GM21825 (cell line): Measurements from ENCODE around the gene SLC9A1.
A peak's percentile ranks its signal among the peaks of the same experiment; 100 is the strongest.
"Not testable (repeated sequence)": the region's sequence is repeated elsewhere in the genome, so short reads cannot be mapped to it uniquely, and the experiment has no call there.

ENCODE experiments used
- ATAC-seq: cut with Tn5 transposase; IDR thresholded peaks from one replicate; pipeline ENCODE4 v1.9.1; 2021; ENCODE audit warnings: mild to moderate bottlenecking, moderate library complexity; ENCODE audit not compliant: unreplicated experiment

SLC9A1 gene

DNA sequence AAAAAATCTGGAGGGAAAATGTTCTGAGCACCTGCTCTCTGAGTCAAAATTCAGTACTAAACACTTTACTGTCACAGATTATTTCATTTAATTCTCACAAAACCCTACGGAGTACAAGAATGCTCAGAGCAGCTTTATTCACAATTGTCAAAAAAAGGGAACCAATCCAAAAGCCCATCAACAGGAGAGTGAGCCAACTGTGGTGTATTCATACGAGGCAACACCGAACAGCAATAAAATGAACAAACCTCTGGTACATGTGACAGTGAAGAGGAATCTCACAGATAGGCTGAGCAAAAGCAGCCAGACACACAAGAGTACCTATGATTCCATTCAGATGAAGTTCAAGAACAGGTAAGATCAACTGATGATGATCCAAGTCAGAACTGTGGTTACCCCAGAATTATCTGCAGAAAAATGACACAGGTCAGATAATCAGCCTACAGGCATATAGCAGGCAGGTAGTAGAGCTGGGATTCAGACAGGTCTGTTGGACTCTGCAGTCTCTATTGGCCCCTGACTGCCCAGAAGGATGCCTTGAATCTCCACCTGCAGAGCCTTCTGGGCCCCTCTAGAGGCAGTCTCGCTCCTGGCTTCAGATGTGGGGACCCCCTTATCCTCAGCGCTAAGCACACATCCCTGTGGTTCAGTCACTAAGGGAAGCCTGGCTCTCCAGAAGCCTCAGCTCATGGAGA lies 19.2 kb downstream of the SLC9A1 start:
- no peak for ATAC-seq

DNA sequence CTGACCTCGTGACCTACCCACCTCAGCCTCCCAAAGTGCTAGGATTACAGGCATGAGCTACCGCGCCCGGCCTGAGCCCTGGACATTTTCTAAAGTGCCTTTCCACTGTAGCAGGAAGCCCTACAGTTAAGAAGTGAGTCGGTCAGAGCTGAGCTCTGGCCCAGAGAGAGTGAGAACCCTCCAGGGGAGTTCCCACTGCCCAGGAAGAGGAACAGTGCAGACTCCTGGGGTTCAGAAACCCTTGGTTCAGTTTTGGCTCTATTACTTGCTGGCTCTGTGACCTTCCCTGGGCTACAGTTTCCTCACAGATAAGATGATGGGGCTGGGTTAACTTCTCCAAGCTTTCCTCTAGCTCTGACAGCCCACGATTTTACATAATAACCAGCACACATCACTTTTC lies 20.9 kb downstream of the SLC9A1 start:
- ATAC-seq, result peak; percentile 65

DNA sequence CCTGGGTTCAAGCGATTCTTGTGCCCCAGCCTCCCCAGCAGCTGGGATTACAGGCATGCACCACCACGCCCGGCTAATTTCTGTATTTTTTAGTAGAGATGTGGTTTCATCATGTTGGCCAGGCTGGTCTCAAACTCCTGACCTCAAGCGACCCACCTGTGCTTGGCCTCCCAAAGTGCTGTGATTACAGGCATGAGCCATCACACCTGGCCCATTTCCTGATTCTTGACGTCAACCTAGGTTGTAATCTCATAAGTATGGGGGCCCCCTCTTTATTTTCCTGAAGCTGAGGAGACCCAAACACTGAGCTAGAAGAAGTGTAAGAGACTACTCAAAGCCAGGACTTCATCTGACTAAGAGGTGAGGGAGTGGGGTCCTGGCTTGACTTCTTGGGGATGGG lies 21.8 kb downstream of the SLC9A1 start:
- no peak for ATAC-seq

DNA sequence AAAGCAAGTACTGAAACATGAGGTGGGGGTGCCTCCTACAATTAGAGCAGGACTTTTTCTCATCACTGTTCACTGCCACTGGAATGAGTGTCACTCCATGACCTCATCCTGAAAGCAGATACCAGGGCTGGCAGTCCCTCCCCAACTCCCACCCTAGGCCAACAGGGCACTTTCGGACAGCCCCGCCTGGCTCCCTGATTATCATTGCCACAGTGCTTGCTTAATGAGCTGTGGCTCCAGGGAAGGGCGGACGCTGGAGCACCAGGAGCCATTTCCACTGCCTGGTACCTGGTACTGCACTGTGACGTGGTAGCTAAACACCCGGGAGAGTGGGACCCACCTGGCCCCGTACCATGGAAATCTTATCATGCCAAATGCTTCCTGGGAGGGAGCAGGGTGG lies 22.3 kb downstream of the SLC9A1 start:
- no peak for ATAC-seq

DNA sequence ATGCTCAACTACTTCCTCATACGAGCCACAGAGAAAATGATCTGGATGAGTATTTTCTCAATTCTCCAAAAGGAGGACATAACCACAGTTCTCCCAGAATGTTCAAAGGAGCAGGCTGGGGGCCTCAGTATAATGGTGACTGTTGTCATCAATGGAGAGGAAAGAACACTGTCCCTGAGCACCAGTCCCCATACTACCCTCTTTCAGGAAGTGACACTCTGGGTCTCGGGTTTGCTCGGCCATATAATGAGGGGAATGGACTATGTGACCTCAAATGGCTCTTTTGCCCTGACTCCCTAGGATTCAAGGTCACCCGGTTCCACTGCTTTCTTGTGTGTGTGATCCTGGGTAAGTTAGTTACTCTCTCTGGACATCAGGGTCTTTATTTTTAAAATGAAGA lies 22.8 kb downstream of the SLC9A1 start:
- ATAC-seq, result no peak

DNA sequence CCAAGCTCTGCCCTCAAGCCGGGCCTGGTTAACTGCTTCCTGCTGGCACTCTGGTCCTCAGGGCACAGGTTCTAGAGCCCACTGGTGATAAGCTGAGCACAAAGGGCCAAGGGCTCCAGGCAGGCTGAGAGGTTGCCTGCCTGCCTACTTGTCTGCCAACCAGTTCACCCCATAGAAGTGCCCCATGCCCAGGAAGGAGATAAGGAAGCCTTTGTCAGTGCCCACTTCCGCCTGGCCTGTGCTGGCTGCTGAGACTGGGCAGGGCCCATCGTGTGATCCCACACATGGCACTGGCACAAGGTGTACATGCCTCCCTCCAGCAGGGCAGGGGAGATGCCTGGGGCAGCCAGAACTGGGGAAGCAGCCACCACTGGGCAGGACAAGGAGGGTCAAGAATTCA lies 24.1 kb downstream of the SLC9A1 start:
- no peak for ATAC-seq

DNA sequence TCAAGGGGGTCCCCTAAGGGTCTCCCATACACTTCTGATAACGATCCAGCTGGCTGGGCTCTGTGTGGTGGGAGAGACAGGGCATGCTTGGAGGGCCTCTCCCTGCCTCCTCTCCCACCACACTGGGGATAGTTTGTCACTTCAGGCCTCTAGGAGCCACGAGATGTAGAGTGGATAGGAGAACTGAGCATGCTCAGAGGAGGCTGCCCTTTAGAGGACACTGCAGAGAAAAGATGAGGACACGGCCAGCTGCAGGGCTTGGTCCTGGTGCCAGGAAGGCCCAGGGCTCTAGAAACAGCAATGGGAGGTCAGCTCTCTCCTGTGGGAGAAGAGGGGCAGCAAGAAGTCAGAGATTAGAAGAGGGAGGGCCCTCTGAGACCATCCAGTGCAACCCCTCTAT lies 25.7 kb downstream of the SLC9A1 start:
- ATAC-seq, result no peak

DNA sequence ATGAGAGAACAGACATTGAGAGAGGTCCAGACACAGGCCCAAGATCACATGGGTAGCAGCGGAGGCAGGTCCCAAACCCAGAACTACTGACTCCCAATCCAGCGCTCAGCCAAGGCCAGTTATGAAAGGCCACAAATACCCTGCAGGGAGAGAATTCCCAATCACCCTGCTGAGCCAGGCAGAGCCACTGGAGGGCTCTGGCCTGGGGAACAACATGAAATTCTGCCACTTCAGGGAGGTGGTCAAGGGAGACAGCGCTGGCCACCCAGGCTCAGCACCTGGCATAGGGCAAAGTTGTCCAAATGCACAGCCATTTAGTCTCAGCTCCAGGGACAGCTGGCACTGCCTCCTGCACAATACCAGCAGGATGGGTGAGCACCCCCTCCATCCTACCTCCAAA lies 27.5 kb downstream of the SLC9A1 start:
- no peak for ATAC-seq

DNA sequence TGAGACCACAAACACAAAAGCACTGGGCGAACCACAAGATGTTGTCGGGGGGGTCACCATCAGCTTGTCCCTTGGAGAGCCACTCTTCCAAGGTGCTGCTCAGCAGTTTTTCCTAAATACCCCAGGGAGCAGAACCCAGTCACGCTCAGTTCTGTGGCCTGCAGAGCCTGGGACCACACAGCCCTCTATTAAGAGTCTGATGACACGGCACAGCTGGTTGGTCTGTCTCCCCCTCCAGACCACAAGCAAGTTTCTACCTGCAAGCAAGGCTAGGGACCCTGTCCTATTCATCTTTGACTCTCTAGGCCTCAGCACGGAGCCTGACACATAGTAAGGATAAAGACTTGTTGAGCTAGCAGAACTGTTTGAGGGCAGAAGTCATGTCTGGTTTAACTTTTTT lies 28.5 kb downstream of the SLC9A1 start:
- no peak for ATAC-seq

DNA sequence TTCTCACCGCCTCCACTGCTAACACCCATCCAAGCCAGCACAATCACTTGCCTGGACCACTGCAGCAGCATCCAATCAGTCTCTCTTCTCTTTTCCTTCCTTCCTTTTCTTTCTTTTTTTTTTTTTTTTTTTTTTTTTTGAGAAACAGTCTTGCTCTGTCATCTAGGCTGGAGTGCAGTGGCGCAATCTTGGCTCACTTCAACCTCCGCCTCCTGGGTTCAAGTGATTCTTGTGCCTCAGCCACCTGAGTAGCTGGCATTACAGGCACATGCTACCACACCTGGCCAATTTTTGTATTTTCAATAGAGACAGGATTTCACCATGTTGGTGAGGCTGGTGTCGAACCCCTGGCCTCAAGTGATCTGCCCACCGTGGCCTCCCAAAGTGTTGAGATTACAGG lies 29.8 kb downstream of the SLC9A1 start:
- not testable (repeated sequence) for ATAC-seq

DNA sequence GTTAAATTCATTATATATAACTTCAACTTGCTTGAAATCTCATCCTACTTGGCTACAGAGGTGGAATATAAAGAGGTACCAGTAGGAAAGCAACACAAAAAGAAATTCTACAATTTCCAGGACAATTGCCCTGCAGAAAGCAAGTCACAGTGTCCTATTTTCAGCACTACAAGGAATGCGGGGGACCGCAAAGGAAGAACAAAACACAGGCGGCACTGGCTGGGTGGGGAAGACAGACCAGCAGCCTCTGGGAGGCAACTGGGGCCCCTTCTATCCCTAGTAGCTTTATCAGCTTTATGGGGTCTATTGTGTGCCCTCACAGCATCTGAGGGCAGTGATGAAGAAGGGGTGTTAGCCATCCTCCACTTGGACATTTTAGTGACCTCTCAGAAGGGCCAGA lies 30.5 kb downstream of the SLC9A1 start:
- no peak for ATAC-seq

DNA sequence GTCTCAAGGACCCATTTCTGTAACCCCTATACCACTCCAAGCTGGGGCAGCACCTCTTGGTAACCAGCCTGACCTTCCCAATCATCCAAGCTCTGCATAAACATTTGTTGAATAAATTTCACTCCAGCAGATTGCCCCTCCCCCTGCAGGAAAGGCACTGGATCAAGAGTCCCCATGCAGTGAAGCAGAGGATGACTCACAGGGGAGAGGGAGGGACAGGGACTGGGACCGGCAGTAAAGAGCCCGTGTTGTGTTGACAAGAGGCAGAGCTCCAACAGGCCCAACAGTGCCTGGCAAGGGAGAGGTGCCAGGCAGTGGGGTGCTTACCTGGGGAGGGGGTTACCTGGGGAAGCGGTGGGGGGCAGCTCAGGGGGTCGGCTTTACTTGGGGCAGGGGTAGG lies 32.3 kb downstream of the SLC9A1 start:
- ATAC-seq, result no peak

DNA sequence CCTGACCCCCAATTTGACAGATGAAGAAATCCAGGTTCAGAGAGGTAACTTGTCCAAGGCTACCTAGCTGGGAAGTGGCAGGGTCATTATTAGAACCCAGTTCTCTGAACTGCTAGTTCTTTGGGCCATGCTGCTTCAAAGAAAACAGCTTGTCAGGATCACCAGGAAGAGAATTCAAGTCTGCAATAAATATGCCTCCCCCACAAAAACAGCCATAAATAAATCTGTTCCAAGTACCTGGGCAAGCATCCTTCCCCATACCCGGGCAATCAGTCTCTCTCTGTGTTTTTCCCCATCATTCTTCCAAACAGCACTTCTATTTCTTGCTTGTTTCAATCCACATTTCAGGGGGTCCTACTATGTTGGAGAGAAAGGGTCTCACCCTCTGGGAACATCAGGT lies 34.1 kb downstream of the SLC9A1 start:
- no peak for ATAC-seq

DNA sequence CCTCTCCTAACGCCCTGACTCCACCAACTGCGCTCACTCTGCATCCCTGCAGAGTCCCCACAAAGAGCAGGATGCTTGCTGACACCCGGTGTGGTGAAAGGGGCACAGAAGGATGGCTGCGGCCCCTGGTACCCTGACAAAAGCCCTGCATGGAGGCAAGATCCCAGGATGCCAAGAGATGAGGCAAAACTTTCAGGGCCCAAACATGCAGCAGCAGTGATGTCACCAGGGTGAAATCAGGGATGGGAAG lies 36.6 kb downstream of the SLC9A1 start:
- ATAC-seq, result no peak

DNA sequence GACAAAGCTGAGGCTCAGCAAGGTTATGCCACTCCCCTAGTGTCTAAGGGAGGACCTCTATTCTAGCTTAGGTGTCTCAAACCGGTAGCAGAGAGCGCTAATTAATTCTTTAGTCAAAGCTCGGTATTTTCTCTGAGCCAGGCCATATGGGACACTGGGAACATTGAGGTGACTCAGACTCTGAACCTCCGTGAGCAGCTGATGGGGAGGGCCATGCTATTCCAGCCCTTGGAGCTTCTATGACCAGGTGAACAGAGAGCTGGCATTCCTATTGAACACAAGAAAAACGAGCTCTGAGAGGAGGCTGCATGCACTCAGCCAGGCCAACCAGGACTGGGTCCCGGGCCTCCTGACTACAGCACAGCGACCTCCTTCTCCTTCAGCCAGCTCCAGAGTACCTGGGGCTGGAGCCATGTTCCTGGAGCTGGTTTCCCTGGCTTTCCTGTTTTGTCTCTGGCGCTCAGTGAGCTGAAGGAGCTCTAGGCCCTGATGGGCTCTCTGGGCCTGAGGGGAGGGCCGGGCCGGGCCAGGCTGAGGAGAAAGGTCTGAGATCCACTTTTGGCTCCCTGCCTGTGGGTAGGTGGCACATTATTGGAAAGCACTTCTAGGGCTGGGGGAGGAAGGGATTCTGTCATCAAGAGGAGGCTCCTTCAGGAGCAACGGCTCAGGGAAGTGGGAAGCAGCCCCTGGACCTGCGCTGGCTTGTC lies 37.0 kb downstream of the SLC9A1 start:
- no peak for ATAC-seq

DNA sequence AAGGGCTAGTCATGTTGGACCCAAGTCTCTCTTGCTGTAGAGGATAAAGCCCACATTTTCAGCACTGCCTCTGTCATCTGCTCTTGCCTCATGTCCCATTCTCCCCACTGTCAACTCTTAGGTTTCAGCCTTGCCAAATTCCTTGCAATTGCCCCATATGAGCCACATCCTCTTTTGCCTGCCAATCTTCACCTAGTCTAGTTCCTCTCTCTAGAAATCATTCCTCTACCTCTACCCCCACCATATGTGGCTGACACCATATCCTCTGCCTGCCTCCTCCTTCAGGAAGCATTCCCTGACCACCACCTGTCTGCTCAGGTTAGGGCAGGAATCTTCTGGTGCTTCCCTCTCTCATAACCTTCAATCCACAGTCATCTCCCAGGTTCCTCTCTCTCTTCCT lies 38.2 kb downstream of the SLC9A1 start:
- ATAC-seq, result no peak

DNA sequence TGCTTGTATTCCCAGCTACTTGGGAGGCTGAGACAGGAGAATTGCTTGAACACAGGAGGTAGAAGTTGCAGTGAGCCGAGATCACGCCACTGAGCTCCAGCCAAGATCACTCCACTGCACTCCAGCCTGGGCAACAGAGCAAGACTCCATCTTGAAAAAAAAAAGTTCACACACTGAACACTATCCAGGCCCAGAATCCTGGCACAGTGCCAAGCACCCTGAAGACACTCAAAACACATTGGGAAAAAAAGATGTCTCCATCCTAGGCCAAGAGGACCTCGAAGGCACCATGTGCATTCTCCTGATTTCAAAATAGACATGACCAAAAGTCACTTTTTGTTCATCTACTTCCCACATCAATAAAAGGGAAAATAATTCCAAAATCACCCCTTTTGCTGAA lies 38.7 kb downstream of the SLC9A1 start:
- ATAC-seq, result no peak

DNA sequence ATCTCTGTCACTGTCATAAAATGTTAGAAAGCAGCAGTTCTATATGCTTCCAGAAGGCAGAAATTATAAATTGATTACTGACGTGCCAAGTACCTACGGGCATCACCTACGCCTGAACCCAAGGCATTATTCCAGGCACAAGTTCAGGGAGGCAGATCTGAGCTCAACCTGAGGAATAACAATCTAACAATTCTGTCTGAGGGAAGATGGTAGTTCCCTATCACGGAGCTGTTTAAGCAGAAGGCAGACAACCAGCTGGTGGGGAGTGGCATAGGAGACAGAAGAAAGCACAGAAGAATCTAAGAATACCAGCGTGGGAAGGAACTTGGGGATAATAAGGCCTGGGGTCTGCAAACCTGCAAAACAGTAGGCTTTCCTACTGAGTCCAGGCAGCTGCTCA lies 40.4 kb downstream of the SLC9A1 start:
- ATAC-seq, result no peak

DNA sequence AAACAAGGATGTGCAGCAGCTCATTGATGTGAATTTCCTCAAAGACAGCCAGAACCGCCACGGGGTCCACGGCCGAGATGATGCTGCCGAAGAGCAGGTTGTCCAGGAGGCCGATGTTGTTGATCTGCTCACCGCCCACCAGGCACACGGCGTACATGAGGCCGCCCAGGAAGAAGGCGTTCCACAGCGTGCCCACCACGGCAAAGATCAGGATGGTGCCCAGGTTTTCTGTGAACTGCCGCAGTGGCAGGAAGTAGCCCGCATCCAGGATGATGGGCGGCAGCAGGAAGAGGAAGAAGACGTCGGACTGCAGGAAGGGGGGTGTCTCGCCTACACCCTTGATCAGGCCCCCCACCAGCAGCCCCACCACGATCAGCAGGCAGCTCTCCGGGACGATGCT lies 41.1 kb downstream of the SLC9A1 start:
- no peak for ATAC-seq

DNA sequence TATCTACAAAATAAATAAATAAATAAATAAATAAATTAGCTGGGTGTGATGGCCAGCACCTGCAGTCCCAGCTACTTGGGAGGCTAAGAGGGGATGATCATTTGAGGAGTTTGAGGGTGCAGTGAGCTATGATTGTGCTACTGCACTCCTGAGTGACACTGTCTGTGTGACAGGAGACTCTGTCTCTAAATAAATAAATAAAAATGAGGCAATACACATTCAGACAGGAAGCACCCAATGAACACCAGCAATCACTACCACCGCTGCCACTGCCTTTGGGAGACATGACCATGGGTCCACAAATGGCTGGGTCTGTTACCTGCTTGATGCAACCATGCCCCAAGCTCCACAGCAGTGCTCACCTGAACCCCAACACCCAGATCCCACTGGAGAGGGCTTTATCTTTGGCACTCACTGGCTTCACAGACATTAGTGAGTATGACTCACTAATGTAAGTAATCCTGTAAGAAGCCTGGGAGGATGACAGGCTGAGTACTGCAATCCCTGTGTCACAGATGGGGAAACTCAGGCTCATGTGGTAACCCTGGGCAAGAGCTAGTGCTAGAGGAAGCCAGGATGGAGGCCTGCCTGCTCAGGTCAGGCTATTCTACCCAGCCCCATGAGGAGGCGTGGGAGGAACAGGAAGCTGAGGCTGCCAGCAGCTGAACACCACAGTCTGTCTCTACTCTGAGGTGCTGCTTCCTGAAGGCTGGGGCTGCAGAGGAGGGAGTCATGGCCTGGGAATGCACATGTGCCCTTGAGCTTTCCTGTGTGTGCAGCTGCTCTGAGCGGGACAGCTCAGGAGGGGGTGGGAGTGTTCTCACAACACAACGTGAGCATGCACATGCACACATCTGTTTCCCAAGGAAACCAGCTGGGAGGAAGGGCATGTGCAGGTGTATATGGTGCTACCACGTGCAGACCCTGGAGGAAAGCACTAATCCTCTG lies 43.0 kb downstream of the SLC9A1 start:
- ATAC-seq, result peak; percentile 73

DNA sequence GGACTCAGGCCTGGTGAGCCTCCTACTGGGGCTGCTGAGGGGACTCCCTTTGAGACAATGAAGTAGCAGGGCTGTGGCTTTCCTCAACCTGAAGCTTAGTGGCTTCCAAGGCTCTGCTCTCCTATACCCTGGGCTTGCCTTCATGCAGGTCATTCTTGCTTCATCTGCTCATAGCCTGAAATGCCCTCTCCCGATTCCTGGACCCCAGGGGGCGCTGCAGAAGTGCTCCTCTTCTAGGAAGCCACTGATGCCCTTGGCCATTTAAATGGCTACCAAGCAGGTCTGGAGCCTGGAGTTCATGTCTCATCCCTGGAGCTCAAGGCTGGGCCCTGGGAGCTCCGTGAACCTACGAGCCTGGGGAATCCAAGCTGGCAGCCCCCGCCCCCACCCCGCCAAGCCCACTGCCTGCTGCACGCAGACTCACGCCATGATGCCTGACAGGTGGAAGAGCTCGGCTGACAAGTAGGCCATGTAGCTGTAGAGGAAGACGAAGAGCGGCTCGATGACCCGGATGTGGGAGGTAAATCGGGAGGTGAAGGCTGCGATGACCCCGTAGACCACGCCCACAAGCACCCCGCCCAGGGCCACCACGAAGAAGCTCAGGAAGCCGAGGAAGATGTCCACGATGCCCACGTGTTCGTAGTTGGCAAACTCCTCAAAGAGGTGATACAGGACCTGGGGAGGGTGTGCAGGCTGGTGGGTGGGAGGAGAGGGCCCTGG lies 45.7 kb downstream of the SLC9A1 start:
- no peak for ATAC-seq
